ENCODE data around the gene ACBD7. TPM values are rescaled to one million over a fixed set of nuclear protein-coding genes. Genes with fewer than 3 reads are reported as not detected.

The ACBD7 gene
- total and polyA plus RNA-seq, 3 donors from 2014 or later = 5.6 to 7.7 (median 6.6) TPM

DNA sequence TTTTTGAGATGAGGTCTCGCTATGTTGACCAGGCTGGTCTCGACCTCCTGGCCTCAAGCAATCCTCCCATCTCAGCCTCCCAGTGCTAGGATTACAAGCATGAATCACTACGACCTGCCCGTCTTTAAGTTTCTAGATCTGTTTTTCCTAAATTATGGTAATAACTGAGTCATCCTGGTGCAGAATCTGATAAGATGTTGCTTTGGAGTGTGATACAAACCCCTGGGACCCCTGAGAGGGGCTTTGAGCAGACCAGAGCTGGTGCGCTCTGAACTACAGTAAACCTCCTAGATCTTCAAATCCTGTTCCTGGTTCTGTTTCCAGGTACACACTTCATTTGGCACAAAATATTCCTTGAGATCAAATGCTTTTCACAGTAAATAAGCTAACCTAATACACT lies 42.8 kb upstream of the ACBD7 start:
- TF ChIP-seq POLR2A (IDR thresholded peaks at IDR 0.05) = no peak
- TF ChIP-seq, protein P1, sequence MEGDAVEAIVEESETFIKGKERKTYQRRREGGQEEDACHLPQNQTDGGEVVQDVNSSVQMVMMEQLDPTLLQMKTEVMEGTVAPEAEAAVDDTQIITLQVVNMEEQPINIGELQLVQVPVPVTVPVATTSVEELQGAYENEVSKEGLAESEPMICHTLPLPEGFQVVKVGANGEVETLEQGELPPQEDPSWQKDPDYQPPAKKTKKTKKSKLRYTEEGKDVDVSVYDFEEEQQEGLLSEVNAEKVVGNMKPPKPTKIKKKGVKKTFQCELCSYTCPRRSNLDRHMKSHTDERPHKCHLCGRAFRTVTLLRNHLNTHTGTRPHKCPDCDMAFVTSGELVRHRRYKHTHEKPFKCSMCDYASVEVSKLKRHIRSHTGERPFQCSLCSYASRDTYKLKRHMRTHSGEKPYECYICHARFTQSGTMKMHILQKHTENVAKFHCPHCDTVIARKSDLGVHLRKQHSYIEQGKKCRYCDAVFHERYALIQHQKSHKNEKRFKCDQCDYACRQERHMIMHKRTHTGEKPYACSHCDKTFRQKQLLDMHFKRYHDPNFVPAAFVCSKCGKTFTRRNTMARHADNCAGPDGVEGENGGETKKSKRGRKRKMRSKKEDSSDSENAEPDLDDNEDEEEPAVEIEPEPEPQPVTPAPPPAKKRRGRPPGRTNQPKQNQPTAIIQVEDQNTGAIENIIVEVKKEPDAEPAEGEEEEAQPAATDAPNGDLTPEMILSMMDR (IDR thresholded peaks at IDR 0.05) = no peak
- Histone ChIP-seq H3K27ac (no peak overlapping the region), H3K4me3 (no peak overlapping the region), H3K27me3 (no peaks in the 10 kb centered on the region), H3K36me3 (ENCODE audit: low read depth, missing control alignments) (peaks cover 4% of the 10 kb centered on the region), H3K9me3 (no peaks in the 10 kb centered on the region), H3K4me1 (no peaks in the 10 kb centered on the region)
- intact Hi-C loops (cut with DNase I; ENCODE audit: low total_unique reads) = no loop called here
- no peak for DNase-seq
- 95 to 96% methylated on average over 5 of the region's 5 CpGs for WGBS, 2 donors

- WGBS, 2 donors = 86 to 90% methylated on average over 3 of the region's 3 CpGs
- Histone ChIP-seq H3K36me3 (ENCODE audit: low read depth, missing control alignments) (no peaks in the 10 kb centered on the region), H3K4me3 (no peak overlapping the region), H3K4me1 (no peaks in the 10 kb centered on the region), H3K27me3 (no peaks in the 10 kb centered on the region), H3K27ac (no peak overlapping the region), H3K9me3 (no peaks in the 10 kb centered on the region)
- intact Hi-C loops (cut with DNase I; ENCODE audit: low total_unique reads) = no loop called here
- TF ChIP-seq POLR2A (IDR thresholded peaks at IDR 0.05) = no peak
- TF ChIP-seq, protein P1 (IDR thresholded peaks at IDR 0.05) = no peak
- DNase-seq = no peak
Observed at GRCh38 chr10:15124908-15125307, 36.3 kb upstream of the ACBD7 start.

GRCh38 chr10:15124190-15124589 lies 35.6 kb upstream of the ACBD7 start:
- DNase-seq = no peak
- no peaks in the 10 kb centered on the region for H3K36me3 ChIP-seq (ENCODE audit: low read depth, missing control alignments)
- H3K4me1 ChIP-seq = no peaks in the 10 kb centered on the region
- H3K27ac ChIP-seq = no peak overlapping the region
- H3K4me3 ChIP-seq = no peak overlapping the region
- no peaks in the 10 kb centered on the region for H3K9me3 ChIP-seq
- TF ChIP-seq, protein P1 (IDR thresholded peaks at IDR 0.05) = no peak
- H3K27me3 ChIP-seq = no peaks in the 10 kb centered on the region
- intact Hi-C loops (cut with DNase I; ENCODE audit: low total_unique reads) = no loop called here
- 87 to 90% methylated on average over 9 of the region's 9 CpGs for WGBS, 2 donors

- TF ChIP-seq, protein P1 (IDR thresholded peaks at IDR 0.05) = no peak
- TF ChIP-seq POLR2A (IDR thresholded peaks at IDR 0.05) = no peak
- no peak for DNase-seq
- no peaks in the 10 kb centered on the region for H3K27me3 ChIP-seq
- WGBS, 2 donors = 72 to 79% methylated on average over 3 of the region's 3 CpGs
- no peak overlapping the region for H3K27ac ChIP-seq
- H3K9me3 ChIP-seq = no peaks in the 10 kb centered on the region
- intact Hi-C loops (cut with DNase I; ENCODE audit: low total_unique reads) = no loop called here
- H3K4me3 ChIP-seq = no peak overlapping the region
- no peaks in the 10 kb centered on the region for H3K36me3 ChIP-seq (ENCODE audit: low read depth, missing control alignments)
- H3K4me1 ChIP-seq = no peaks in the 10 kb centered on the region
Observed at GRCh38 chr10:15123749-15124184, 35.2 kb upstream of the ACBD7 start.

DNA sequence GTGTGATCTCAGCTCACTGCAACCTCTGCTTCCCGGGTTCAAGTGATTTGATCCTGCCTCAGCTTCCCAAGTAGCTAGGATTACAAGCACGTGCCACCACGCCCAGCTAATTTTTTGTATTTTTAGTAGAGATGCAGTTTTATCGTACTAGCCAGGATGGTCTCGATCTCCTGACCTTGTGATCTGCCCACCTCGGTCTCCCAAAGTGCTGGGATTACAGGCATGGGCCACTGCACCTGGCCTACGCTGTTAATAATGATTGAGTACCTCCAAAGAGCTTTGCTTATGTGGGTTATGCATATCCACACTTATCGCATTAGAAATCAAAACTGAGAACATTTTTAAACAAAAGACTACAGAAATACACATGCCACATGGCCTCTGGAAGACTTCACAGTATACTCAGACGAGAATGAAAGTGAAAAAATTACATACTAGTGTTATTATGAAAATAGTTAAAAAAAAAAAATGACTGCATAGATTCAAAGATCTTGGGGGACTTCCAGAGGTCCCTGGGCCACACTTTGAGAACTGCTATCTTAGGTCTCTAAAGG lies 34.0 kb upstream of the ACBD7 start:
- no peak overlapping the region for H3K27ac ChIP-seq
- no peaks in the 10 kb centered on the region for H3K9me3 ChIP-seq
- no peaks in the 10 kb centered on the region for H3K4me1 ChIP-seq
- intact Hi-C loops (cut with DNase I; ENCODE audit: low total_unique reads) = no loop called here
- H3K4me3 ChIP-seq = no peak overlapping the region
- H3K27me3 ChIP-seq = no peaks in the 10 kb centered on the region
- DNase-seq = no peak
- no peak for TF ChIP-seq POLR2A (IDR thresholded peaks at IDR 0.05)
- TF ChIP-seq, protein P1 (IDR thresholded peaks at IDR 0.05) = no peak
- WGBS, 2 donors = 82 to 91% methylated on average over 9 of the region's 9 CpGs
- H3K36me3 ChIP-seq (ENCODE audit: low read depth, missing control alignments) = no peaks in the 10 kb centered on the region

All from testis (tissue), 3 donors.